GM18505 (cell line): ENCODE data around the gene PHACTR3.

Experiments used
- ATAC-seq: cut with Tn5 transposase; IDR thresholded peaks from one replicate; pipeline ENCODE4 v1.9.1; 2021; ENCODE audit not compliant: unreplicated experiment
- POLR2A ChIP-seq: IDR thresholded peaks from 4 replicates; pipeline ENCODE4 v1.6.1; 2011; ENCODE audit warnings: borderline replicate concordance; ENCODE audit not compliant: insufficient read depth, insufficient read length; ENCODE audit errors: extremely low read depth

The PHACTR3 gene

DNA sequence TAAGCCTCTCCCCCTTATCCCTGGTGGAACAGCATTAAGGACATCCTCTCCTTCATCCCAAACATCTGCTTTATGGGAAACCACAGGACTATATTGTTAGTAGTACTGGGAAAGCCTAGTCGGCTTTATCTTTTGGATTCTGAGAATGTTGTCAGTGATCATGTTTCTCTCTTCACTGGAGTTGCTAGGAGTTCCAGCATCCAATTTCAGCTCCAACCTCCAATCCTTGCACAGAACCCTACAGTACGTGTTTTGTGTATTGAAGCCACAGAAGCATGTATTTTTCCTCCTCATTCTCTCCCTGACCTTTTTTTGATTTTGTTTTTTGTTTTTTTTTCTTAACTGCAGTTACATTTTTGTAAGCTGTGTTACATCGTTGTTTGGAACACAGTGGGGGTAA lies 84.0 kb downstream of the PHACTR3 start:
- ATAC-seq, result no peak
- no peak for TF ChIP-seq POLR2A

DNA sequence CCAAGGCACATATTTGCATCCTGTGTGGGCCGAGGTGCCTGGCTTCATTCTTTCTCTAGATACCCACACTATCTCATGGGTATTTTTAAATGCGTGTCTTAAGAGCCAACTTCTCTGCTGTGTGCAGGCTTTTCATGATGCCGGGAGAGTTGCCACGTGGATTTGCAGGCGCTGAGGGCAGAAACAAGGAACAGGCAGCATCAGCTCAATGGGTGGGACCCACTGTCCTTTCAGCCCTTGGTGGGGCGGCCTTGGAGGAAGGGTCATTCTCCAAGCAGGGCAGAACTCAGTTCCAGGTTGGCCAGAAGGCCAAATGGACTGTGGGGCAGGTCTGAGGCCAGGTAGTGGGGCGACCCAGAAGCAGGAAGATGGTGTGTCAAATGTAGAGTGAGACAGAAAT lies 84.7 kb downstream of the PHACTR3 start:
- TF ChIP-seq POLR2A, result no peak
- ATAC-seq, result no peak

DNA sequence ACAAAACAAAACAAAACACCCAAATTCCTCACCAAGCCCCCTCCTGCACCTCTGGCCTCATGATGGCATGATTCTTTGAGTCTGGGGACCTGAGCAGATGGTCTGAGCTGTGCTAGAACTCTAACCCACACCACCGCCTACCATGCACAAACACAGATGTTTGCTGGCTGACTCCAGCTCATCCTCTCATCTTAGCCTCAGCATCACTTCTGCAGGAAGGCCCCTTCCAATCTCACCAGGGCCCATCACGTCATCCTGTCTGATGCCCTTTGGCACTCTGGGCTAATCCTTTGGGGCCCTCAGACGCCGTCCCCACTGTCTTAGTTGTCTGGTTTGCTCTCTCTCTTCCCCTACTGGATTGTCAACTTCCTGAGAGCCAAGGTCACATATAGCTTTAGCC lies 85.8 kb downstream of the PHACTR3 start:
- TF ChIP-seq POLR2A, result no peak
- no peak for ATAC-seq

DNA sequence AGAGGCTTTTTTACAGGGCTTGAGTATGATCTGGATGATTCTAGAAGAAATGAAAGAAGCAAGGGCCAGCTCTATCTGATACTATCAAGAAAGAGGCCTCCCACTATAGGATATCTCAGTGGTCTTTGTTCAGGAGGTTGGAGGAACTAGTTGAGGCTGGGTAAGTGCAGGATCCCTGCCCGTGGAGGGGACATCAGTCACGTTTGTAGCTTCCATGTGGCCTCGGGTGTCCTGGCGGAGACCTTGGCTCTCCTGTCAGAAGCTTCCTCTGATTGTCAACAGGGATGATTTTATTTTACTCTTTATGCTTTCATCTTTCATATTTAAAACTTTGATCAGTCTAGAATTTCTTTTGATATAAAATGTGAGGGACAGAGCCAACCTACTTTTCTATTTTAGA lies 86.6 kb downstream of the PHACTR3 start:
- ATAC-seq, result no peak

DNA sequence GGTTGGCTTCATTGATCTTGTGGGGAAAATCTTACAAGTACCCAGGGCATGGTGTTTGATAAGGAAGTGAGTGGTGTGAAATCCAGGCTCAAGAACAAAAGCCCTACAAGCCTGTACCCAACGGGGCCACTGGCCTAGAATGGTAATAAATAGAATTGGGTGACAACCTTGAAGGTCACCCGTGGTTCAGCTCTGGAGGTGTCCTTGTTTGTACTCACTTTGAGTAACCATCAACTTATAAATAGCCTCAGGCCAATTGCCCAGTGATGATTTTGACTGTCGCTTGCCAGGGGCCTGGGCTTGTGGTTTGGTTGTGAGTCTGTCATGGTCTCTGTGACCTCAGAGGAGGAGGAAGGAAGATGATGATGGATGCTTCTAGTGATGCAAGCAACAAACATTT lies 87.8 kb downstream of the PHACTR3 start:
- no peak for ATAC-seq
- TF ChIP-seq POLR2A, result no peak

More for the DNA sequence above, 86.6 kb downstream of the PHACTR3 start:
- TF ChIP-seq POLR2A, result no peak

DNA sequence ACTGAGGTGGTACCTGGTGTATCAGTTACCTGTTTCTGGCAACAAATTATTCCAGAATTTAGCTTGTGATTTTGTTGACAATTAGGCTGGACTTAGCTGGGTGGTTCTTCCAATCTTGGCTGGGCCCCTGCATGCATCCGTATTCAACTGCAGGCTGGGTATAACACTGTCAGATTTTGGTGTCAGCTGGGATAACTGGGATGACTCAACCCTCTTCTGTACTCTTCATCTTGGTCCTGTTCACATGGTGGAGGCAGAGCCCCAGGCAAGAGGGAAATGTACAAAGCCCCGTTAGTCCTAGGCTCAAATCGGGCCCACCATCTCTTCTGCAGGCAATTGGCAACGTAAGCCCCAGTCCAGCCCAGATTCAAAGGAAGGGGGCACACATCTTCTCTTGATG lies 89.2 kb downstream of the PHACTR3 start:
- ATAC-seq, result no peak
- no peak for TF ChIP-seq POLR2A

DNA sequence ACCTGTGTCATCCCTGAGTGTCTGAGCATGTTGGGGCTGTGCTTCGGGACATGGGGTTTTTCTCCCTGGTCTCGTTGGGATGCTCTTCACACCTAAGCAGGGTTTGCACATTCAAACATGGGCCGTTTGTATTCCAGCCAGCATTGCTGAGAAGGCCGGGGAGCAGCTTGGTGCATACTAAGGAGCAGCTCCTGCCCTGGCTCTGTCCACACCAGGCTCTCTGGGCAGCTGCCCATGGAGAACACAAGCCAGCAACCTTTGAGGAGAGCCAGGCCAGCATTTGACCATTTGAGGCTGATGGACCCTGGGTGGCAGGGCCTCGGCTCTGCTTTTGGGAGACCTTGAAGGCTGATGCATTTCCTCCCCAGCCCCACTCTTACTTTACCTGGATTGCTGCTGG lies 92.1 kb downstream of the PHACTR3 start:
- no peak for TF ChIP-seq POLR2A
- no peak for ATAC-seq

DNA sequence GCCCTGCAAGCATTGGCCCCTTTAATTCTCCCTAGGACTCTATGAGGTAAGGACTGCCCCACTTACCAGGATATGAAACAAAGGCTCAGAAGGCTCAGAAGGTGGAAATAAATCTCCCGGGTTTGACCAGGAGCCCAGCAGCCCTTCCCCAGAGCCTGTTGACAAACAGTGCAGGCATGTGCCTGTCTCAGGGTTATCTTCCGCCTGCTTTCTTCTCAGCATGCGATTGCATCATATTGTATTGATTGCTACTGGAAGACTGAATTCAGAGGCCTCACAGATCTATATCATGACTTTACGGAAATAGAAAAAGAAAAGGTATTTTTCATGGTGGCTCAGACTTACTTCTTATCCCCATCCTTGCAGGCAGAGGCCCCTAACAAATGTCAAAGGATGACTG lies 92.7 kb downstream of the PHACTR3 start:
- no peak for TF ChIP-seq POLR2A
- no peak for ATAC-seq

DNA sequence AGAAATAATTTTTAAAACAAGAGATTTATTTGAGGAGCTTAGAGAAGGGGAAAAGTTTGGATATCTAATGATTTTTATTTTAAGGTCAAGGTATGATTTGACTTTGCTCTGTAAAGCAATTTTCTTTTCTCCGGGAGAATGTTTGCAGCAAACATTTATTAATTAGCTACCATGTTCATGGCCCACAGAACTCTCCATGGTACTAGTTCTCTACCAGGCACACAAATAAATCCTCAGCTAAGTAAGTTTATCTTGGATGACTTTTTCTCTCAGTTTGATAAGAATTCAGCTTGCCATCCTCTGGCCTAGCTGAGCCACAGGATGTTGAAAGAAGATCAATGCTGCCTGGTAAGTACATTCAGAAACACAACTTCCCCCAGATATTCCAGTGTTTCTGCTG lies 94.3 kb downstream of the PHACTR3 start:
- ATAC-seq, result no peak
- no peak for TF ChIP-seq POLR2A

DNA sequence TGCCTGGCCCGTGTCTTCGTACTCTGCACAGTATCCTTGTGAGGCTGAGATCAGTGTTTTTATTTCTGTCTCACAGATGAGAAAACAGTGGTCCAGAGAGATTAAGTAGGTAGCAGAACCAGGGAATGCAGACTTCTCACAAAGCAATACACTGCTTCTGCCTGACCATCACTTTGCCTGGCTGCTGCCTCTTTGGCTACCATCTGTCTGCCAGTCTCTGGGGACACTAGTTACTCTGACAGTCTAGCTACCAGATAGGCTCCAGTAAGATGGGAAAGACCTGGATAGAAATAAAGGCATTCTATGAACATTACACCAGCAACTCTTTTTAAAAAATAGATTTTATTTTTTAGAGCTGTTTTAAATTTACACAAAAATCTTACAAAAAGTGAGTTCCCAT lies 96.9 kb downstream of the PHACTR3 start:
- ATAC-seq, result no peak

DNA sequence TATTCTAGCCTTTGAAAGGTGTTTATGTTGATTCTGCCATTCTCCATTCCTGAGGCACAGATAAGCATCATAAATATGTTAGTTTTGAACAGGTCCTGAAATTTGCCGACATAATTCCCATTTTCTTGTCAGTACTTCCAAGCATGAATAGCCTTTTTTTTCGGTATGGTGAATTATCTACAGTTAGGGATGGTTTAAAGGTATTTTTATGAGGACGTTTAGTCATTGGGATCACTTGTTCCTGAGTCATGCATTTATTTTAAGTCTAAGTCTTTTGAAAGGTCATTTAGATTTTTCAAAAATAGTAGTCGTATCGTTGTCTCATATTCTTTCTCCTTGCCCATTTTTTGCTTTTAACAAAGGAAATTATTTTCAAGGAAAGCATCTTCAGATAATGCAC lies 98.7 kb downstream of the PHACTR3 start:
- TF ChIP-seq POLR2A, result no peak
- ATAC-seq, result no peak

More for the DNA sequence above, 96.9 kb downstream of the PHACTR3 start:
- TF ChIP-seq POLR2A, result no peak

DNA sequence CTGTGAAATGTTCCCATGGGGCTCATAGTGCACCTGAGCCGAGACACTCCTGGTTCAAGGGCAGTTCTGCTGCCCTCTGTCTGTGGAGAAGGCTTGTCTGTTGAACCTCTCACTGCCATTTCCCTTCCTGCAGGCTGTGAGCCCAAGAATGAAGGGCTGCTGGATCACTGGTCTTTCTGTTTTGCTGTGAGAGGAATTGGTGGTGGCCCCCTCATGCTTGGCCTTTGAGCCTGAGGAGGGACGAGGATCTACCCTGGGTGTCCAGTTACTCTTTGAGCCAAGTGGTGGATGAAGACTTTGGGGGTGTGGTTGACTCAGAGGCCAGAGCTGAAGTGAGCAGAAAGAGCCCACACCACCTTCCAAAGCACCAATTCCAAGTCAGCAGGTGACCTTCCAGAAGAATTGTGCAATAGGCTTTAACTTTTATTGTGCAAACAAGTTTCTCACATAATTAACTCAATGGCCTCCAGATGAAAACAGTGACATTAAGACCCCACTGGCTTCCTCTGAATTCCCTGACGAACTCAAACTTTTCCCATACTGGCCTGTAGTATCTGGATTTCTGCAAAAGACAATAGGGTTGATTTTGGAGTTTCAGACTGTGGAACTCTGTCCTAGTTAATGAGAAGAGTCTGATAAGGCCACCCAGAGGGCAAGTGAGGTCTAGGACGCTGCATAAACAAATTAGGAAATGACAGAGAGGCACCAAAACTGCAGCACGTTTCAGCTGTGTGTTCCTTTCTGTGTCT lies 101.5 kb downstream of the PHACTR3 start:
- ATAC-seq, result no peak
- no peak for TF ChIP-seq POLR2A

DNA sequence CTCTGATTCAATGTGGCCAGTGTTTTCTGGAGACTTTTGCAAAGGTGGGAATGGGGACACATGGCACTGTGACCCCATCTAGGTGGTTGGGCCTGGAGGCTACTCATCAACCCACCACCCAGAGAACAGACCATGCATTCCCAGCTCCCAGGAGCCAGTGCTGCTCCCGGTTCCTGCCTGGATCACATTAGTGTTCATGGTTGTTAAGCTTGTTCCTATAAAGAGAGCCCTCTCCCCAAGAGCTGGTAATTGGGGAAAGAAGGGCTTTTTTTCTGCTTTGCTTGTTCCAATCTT lies 102.0 kb downstream of the PHACTR3 start:
- no peak for ATAC-seq
- TF ChIP-seq POLR2A, result no peak

DNA sequence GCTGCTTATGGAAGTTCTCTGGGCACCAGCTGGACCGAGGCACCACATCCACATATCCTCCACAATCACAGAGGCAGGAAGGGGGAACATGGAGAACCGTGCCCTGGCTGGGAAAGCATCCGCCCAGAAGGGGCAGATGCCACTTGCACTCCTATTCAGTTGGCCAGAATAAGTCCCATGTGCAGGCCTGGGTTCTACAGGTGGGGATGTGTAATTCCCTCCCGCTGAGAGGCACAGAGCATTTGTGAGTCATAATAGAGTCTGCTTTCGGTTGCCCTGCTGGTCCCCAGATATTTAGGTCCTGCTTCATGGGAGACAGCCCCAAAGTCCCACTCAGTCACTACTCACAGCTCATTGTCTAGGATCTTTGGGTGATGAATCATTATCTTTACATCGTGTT lies 104.0 kb downstream of the PHACTR3 start:
- ATAC-seq, result no peak
- no peak for TF ChIP-seq POLR2A

DNA sequence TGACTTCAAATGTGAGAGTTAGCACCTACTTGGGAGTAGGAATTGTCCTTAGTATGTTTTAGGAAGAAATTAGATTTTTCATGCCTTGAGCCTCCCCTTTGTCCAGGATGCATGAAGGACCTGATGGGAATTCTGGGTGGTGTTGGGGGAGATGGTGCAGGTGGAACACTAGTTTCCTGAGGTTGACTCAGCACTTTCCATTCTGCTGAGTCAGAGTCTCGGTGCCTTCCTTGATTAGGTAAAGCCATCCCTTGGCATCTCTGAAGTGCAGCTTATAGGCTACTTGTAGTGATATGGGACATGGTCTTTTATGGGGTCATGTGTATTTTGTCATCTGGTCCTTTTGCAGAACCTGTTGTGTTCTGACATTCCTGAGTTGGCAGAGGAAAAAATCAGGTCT lies 105.3 kb downstream of the PHACTR3 start:
- no peak for ATAC-seq
- no peak for TF ChIP-seq POLR2A
